ENCODE measurements around the gene CC2D2B.
"Not testable (repeated sequence)": the region's sequence is repeated elsewhere in the genome, so short reads cannot be mapped to it uniquely, and the experiment has no call there.

The CC2D2B gene

DNA sequence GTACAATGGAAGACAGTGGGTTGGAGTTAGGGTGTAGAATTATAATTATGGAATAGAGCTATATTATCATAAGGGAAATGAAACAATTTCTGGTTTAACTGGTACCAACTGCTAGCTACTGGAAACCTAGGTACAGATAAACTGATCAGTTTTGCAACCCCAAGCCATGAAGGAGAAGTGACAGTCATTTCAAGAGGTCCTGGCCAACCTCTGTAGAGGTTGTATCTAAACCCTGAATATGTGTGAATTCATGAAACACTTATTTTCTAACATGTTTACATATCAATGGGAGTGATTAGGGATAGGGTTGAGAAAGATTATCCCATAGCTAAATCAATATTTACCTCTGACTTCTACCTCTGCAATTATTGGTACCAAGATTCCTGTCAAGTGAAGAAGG, 29.9 kb upstream of the CC2D2B start:
- H2AFZ ChIP-seq, result no peak overlapping the region
- TF ChIP-seq, protein P1, sequence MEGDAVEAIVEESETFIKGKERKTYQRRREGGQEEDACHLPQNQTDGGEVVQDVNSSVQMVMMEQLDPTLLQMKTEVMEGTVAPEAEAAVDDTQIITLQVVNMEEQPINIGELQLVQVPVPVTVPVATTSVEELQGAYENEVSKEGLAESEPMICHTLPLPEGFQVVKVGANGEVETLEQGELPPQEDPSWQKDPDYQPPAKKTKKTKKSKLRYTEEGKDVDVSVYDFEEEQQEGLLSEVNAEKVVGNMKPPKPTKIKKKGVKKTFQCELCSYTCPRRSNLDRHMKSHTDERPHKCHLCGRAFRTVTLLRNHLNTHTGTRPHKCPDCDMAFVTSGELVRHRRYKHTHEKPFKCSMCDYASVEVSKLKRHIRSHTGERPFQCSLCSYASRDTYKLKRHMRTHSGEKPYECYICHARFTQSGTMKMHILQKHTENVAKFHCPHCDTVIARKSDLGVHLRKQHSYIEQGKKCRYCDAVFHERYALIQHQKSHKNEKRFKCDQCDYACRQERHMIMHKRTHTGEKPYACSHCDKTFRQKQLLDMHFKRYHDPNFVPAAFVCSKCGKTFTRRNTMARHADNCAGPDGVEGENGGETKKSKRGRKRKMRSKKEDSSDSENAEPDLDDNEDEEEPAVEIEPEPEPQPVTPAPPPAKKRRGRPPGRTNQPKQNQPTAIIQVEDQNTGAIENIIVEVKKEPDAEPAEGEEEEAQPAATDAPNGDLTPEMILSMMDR (IDR thresholded peaks at IDR 0.05), result no peak
- H3K4me1 ChIP-seq, result no peaks in the 10 kb centered on the region
- H3K9ac ChIP-seq, result no peak overlapping the region
- no peaks in the 10 kb centered on the region for H3K36me3 ChIP-seq (ENCODE audit: control insufficient read depth, insufficient read depth, low read length)
- no peak overlapping the region for H3K27ac ChIP-seq
- no peaks in the 10 kb centered on the region for H3K9me3 ChIP-seq (ENCODE audit: control insufficient read depth, low read length)
- no peaks in the 10 kb centered on the region for H3K27me3 ChIP-seq (ENCODE audit: control insufficient read depth, insufficient read depth, low read length)
- H3K79me2 ChIP-seq, result no peaks in the 10 kb centered on the region
- no peak overlapping the region for H3K4me2 ChIP-seq (ENCODE audit: low read length)
- H3K4me3 ChIP-seq (ENCODE audit: low read depth, low read length), result no peak overlapping the region

DNA sequence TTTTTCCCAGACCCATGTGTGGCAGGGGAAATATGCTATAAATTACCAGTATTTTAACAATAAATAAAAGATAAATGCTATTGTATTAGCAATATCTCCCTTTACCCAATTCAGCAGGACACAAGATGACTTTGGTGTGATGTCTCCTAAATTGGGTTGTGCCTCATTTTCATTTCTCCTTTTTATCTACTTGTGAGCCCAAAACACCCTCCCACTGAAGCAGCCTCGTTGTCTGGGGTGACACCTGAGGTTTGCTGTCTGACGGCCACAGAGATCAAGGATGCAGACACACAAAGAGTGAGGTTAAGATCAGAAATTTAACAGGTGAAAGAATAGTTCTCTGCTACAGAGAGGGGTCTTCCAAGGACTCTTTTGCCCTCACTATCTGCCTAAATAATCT, 27.1 kb upstream of the CC2D2B start:
- Histone ChIP-seq H3K4me3 (ENCODE audit: low read depth, low read length) (no peak overlapping the region), H3K36me3 (ENCODE audit: control insufficient read depth, insufficient read depth, low read length) (no peaks in the 10 kb centered on the region), H2AFZ (no peak overlapping the region), H3K27ac (no peak overlapping the region), H3K9ac (no peak overlapping the region), H3K9me3 (ENCODE audit: control insufficient read depth, low read length) (no peaks in the 10 kb centered on the region), H3K4me1 (no peaks in the 10 kb centered on the region), H3K27me3 (ENCODE audit: control insufficient read depth, insufficient read depth, low read length) (no peaks in the 10 kb centered on the region), H3K79me2 (no peaks in the 10 kb centered on the region), H3K4me2 (ENCODE audit: low read length) (no peak overlapping the region)
- TF ChIP-seq, protein P1 (IDR thresholded peaks at IDR 0.05), result no peak

DNA sequence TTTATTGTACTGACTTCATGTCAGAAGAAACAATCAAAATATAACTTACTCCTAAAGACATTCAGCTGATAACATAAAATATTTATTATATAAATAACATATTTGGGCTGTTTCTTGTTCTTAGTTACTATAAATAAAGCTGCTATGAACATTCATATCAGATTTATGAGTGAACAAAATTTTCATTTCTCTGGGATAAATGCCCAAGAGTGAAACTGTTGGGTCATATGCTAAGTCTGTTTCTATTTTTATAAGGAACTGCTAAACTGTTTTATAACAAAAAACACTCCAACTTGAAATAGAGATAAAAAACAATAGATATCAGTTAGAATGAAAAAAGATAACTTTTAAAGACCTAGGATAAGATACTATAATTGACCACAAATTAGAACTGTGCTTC, 26.5 kb upstream of the CC2D2B start:
- no peaks in the 10 kb centered on the region for H3K79me2 ChIP-seq
- H3K36me3 ChIP-seq (ENCODE audit: control insufficient read depth, insufficient read depth, low read length), result no peaks in the 10 kb centered on the region
- H3K4me1 ChIP-seq, result no peaks in the 10 kb centered on the region
- TF ChIP-seq, protein P1 (IDR thresholded peaks at IDR 0.05), result no peak
- no peaks in the 10 kb centered on the region for H3K27me3 ChIP-seq (ENCODE audit: control insufficient read depth, insufficient read depth, low read length)
- H3K9ac ChIP-seq, result no peak overlapping the region
- H3K4me2 ChIP-seq (ENCODE audit: low read length), result no peak overlapping the region
- H3K27ac ChIP-seq, result no peak overlapping the region
- no peaks in the 10 kb centered on the region for H3K9me3 ChIP-seq (ENCODE audit: control insufficient read depth, low read length)
- no peak overlapping the region for H2AFZ ChIP-seq
- H3K4me3 ChIP-seq (ENCODE audit: low read depth, low read length), result no peak overlapping the region

DNA sequence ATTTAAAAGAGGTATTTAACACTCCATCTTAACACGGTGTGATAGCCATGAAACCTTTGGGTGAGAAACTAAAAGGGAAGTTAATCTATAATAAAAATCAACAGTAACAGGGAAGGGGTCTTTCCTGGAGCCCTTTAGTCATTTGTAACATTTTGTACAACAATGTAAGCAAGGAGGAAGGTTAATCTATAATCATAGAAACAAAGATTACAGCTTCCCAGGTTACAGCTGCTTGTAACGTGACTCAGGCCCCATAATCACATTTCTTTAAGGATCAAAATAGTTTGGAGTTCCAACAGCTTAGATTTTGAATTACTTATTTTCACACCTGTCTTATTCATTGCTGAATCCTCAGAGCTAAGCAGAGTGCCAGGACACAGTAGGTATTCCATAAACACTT, 17.9 kb upstream of the CC2D2B start:
- Histone ChIP-seq H3K9me3 (ENCODE audit: control insufficient read depth, low read length) (no peaks in the 10 kb centered on the region), H3K36me3 (ENCODE audit: control insufficient read depth, insufficient read depth, low read length) (no peaks in the 10 kb centered on the region), H3K4me1 (no peaks in the 10 kb centered on the region), H3K4me2 (ENCODE audit: low read length) (no peak overlapping the region), H3K27ac (no peak overlapping the region), H3K4me3 (ENCODE audit: low read depth, low read length) (no peak overlapping the region), H3K27me3 (ENCODE audit: control insufficient read depth, insufficient read depth, low read length) (no peaks in the 10 kb centered on the region), H3K9ac (no peak overlapping the region), H2AFZ (no peak overlapping the region), H3K79me2 (no peaks in the 10 kb centered on the region)
- TF ChIP-seq, protein P1 (IDR thresholded peaks at IDR 0.05), result no peak

DNA sequence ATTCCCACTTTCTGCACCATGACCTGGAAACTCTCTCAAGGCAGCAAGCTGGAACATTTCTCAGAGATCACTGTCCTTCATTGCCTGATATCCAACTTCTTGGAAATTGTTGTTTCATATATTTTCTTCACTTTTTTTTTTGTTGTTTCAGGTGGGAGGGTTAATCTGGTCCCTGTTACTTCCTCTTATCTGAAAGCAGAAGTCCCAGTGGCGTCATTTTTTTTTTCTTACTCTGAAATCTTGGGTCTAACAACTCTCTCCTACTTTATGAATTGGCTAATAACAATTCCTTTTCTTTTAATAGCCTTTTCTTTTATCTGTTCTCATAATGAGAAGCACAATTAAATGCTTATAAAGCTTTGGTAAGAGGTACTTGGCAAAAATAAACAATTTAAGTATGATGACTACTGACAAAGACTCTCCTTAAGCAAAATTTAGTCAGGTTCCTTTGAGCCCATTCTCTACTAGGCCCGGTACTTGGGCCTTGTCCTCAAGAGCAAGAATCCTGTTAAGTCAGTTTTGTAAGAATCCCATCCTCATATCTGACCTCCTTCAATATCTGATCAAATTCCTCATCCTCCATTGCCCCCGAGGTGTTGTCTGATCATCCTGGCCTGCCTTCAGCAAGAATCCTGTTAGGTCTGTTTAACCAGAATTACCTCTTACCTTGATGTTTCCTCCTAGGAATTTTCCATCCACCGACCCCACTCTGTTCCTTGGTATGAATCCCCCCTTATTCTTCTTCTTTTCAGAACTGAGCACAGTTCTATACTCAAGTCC, 11.5 kb upstream of the CC2D2B start:
- Histone ChIP-seq H3K36me3 (ENCODE audit: control insufficient read depth, insufficient read depth, low read length) (no peaks in the 10 kb centered on the region), H3K4me3 (ENCODE audit: low read depth, low read length) (no peak overlapping the region), H3K9me3 (ENCODE audit: control insufficient read depth, low read length) (no peaks in the 10 kb centered on the region), H3K79me2 (no peaks in the 10 kb centered on the region), H3K4me1 (no peaks in the 10 kb centered on the region), H2AFZ (no peak overlapping the region), H3K27ac (no peak overlapping the region), H3K27me3 (ENCODE audit: control insufficient read depth, insufficient read depth, low read length) (no peaks in the 10 kb centered on the region), H3K4me2 (ENCODE audit: low read length) (no peak overlapping the region), H3K9ac (no peak overlapping the region)
- TF ChIP-seq, protein P1 (IDR thresholded peaks at IDR 0.05), result no peak

DNA sequence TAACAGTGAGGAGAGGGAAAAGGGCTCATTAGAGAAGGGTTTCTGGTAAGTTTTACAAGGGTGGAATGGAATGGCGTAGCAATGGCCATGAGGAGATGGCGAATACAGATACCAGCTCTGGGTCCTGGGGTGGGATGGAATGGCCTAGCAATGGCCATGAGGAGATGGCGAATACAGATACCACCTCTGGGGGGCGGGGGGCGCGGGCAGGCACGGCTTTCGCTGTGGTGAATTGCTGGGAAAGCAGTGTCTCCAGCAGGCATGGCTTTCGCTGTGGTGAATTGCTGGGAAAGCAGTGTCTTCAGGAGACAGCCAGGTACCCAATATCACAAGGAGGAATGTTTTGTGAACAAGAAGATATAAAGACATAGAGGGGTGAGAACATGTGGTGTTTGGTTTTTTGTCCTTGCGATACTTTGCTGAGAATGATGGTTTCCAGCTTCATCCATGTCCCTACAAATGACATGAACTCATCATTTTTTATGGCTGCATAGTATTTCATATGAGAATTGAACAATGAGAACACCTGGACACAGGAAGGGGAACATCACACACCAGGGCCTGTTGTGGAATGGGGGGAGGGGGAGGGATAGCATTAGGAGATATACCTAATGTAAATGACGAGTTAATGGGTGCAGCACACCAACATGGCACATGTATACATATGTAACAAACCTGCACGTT, 1.7 kb upstream of the CC2D2B start:
- H3K36me3 ChIP-seq (ENCODE audit: control insufficient read depth, insufficient read depth, low read length); H3K27me3 ChIP-seq (ENCODE audit: control insufficient read depth, insufficient read depth, low read length); H3K79me2 ChIP-seq; H3K4me2 ChIP-seq (ENCODE audit: low read length); H3K9ac ChIP-seq; H3K9me3 ChIP-seq (ENCODE audit: control insufficient read depth, low read length); H2AFZ ChIP-seq; H3K4me3 ChIP-seq (ENCODE audit: low read depth, low read length); H3K27ac ChIP-seq: not testable (repeated sequence)
- H3K4me1 ChIP-seq, result peaks cover 12% of the 10 kb centered on the region
